Stimulated activated CD8-positive, alpha-beta memory T cell treated with anti-CD3 and anti-CD28 coated beads, Interleukin-2, amount 100 ng/mL, for 1 hour (primary cell): ENCODE measurements around the gene CDC42EP4.
"Not testable (repeated sequence)": the region's sequence is repeated elsewhere in the genome, so short reads cannot be mapped to it uniquely, and the experiment has no call there.

ENCODE experiments used
- DNase-seq, 2 donors: peaks; one replicate each; pipeline ENCODE4 v3.0.0-alpha.2; 2020; ENCODE audit warnings: low read depth in 2 of 2

The CDC42EP4 gene

DNA sequence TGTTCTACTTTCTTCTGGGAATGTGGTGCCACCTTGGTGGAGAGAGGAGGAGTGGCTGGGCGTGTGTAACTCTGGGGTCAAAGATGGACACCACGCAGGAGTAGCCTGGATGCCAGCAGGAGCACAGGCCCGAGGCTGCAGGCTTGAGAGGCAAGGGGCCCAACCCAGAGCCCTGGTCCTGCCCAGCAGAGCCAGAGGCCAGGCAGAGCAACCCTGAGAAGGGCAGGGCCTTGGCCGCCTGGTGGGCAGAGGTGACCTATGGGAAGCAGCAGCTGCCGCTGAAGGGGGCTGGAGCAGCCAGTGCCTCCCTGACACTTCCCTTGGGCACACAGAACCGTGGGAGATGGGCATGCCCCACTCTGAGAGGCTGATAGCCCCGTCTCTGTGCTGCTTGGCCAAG, 32.1 kb downstream of the CDC42EP4 start:
- no peak for DNase-seq

GRCh38 chr17:73278465-73279453, 33.0 kb downstream of the CDC42EP4 start:
- DNase-seq = no peak

GRCh38 chr17:73278049-73278464, 33.7 kb downstream of the CDC42EP4 start:
- no peak for DNase-seq

DNA sequence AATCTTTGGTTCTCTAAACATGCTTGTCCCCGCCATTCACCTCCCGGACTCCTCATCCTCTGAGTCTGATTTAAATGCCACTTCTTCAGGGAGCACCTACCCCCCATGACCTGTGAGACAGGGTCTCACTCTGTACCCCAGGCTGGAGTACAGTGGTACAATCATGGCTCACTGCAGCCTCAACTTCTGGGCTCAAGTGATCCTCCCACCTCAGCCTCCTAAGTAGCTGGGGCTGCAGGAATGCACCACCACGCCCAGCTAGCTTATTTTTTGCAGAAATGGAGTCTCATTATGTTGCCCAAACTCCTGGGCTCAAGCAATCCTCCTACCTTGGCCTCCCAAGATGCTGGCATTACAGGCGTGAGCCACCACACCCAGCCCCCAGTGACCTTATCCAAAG, 37.3 kb downstream of the CDC42EP4 start:
- no peak for DNase-seq

GRCh38 chr17:73272906-73273218, 38.9 kb downstream of the CDC42EP4 start:
- no peak for DNase-seq

DNA sequence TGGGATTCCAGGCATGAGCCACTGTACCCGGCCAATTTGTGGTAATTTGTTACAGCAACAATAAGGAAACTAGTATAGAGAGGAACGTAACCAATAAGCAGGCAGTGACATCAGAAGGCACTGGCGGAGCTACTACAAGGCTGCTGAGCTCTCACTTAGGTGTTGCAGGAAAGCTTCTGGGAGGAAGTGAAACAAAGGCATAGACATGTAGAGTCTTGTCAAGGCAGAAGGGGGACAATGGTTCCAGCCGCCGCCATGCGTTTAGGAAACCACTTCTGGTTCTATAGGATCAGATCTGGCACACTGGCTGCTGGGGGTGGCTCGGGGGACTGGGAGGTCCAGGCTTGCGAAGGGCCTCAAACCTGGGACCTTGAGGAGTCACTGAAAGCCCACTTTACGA, 40.7 kb downstream of the CDC42EP4 start:
- no peak for DNase-seq

DNA sequence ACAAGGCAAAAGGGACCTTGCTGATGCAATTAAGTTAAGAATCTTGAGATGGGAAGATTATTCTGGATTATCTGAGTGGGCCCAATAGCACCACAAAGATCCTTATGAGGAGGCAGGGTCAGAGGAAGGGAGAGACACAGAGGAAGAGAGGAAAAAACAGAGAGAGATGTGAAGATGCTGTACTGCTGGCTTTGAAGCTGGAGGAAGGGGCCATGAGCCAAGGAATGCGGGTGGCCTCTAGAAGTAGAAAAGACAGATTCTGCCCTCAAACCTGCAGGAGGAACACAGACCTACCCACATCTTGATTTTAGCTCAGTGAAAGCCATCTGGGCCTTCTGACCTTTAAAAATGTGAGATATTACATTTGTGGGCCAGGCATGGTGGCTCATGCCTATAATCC, 42.0 kb downstream of the CDC42EP4 start:
- DNase-seq = no peak

- no peak for DNase-seq
Observed at GRCh38 chr17:73269329-73269615, 42.5 kb downstream of the CDC42EP4 start.

DNA sequence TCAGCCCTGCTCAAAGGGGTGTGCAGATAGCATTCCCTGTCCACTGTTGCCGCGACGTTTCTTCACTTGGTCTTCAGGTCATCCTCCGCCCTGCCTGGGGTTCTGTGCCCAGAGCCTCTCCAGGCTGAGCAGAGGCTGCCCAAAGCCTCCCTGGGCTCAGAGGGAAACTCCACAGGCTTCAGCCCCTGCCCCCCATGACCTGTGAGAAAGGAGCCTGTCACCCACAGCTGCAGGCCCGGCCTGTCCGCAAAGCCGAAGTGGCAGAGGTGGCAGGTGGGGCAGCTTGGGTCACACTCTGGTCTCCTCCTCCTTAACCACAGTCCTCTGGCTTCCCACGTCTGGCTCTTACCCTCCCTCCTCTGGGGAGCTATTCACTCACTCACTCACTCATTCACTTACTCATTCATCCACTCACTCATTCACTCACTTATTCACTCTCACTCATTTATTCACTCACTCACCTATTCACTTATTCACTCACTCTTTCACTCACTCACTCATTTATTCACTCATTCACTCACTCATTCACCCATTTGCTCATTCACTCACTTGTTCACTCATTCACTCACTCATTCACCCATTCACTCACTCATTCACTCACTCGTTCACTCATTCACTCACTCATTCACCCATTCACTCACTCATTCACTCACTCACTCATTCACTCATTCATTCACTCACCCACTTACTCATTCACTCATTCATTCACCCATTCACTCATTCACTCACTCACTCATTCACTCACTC, 43.0 kb downstream of the CDC42EP4 start:
- DNase-seq = no peak

DNA sequence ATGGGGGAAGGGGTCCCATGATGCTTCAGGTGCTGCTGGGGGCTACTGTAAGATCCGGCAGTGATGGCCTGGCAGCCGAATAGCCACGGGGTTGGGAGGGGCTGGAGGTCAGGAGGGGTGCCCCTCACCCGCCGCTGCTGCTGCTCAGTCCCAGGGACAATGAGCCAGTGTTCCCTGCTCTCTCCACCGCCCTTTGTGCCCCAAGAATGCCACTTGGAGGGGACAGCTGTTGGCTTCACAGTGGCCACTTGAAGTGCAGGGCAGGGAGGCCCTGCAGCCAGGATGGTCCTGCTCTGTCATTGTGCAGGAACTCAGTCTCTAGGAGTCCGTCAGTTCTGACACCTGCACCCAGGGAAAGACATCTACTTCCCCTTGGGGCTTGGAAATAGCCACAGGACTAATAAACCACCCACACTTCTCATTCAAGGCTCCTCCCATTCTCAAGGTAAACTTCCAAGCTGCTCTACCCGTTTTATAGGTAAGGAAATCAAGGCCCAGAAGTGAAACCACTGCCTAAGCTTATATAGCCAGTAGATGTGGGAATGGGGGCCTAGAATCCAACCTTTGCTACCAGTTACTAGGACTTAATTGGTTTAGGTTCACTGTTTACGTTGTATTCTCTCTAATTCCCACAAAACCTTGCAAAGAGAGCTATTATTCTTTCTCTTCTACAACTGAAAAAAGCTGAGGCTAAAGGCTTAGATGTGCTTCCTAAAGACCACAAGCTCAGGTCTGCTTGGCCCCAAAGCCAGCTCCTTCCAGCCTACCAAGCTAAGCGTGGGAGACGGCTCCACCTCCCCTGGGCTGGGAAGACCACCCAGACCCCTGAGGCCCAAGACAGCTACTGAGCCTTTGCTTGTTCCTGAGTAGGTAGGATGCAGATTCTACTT, 43.9 kb downstream of the CDC42EP4 start:
- no peak for DNase-seq

DNA sequence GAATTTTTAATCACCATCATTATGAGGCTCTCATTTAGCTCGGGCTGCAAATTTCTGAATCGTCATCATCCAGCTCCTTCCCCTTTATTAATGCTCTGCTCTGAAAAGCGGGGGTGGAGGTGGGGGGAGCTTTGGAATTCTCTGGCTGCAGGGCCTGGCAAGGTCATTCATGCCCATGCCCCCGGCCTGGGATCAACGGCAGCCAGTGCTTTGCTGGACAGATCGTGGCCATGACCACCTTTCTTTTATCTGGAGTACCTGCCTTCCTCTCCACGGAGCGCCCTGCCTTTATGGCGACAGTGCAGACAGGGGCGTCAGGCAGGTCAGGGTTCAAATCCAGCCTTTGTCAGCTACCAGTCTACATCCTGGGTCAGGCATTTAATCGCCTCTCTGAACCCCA, 45.0 kb downstream of the CDC42EP4 start:
- DNase-seq = no peak

DNA sequence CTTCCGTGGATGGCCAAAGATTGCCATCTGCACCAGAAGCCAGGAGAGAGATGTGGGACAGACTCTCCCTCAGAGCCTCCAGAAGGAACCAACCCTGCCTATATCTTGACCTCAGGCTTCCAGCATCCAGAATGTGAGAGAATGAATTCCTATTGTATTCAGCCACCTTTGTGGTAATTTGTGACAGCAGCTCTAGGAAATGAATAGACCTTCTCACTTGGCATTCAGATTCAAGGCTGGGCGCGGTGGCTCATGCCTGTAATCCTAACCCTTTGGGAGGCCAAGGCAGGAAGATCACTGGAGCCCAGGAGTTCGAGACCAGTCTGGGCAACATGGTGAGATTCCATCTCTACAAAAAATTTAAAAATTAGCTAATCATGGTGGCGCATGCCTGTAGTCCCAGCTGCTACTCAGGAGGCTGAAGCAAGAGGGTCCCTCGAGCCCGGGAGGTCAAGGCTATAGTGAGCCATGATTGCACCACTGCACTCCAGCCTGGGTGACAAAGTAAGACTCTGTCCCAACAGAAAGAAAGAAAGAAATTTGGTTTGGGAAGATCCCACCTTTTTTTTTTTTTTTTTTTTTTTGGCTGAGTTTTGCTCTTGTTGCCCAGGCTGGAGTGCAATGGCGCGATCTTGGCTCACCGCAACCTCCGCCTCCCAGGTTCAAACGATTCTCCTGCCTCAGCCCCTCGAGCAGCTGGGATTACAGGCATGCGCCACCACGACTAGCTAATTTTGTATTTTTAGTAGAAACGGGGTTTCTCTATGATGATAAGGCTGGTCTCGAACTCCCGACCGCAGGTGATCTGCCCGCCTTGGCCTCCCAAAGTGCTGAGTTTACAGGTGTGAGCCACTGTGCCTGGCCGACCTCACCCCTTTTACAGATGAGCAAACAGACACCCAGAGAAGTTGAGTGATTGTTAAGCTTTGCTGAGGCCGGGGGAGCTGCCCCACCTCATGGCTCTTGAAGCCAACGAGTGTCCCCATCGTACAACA, 45.9 kb downstream of the CDC42EP4 start:
- no peak for DNase-seq

GRCh38 chr17:73264448-73264847, 47.4 kb downstream of the CDC42EP4 start:
- not testable (repeated sequence) for DNase-seq

GRCh38 chr17:73262676-73263642, 48.8 kb downstream of the CDC42EP4 start:
- DNase-seq = no peak

- no peak for DNase-seq
Observed at GRCh38 chr17:73261952-73262675, 49.7 kb downstream of the CDC42EP4 start.

GRCh38 chr17:73261617-73261951, 50.2 kb downstream of the CDC42EP4 start, which contains the start of gene CPSF4L:
Gene CPSF4L, minus strand, starts transcription at chr17:73261880. Its CDS starts 62 bp downstream, at chr17:73261818.
- DNase-seq = no peak

GRCh38 chr17:73257516-73257915, 54.3 kb downstream of the CDC42EP4 start:
- no peak for DNase-seq

DNA sequence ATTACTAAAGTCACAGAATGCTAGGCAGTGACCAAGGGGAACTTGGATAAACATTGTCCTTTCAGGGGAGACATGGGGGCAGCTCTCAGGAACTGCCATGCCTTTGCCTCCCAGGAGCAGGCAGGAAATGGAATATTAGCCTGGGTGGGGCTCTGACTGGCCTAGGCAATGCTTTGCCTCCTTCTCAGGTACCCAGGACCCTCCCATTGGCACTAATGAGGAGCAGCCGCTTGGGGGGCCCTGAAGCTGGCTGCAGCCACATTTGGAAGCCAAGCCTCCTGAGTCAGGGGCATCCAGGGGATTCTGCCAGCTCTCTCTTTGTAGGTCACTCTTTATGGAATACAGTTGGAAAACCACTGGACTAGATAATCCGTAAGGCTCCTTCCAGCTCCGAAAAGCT, 55.6 kb downstream of the CDC42EP4 start:
- no peak for DNase-seq

GRCh38 chr17:73255671-73256181, 56.1 kb downstream of the CDC42EP4 start:
- peak; percentile 23 to 34 for DNase-seq
